MCF 10A (cell line): ENCODE measurements around the gene SLC22A4. TPM values are rescaled to one million over a fixed set of nuclear protein-coding genes. Genes with fewer than 3 reads are reported as not detected.

Source experiments
- BruUV-seq: library from RNA; stranded (reverse); fragments of 400-500 nt; replicated peaks from 2 replicates; lab custom pipeline; 2021; lab: Mats Ljungman, UMichigan
- CTCF ChIA-PET: fragments of 300-600 bp; sonication (Branson Sonifier 250); formaldehyde crosslinking; extraction: SDS; loops from one replicate; lab custom pipeline; 2021; ENCODE audit warnings: antibody characterized with exemption, inconsistent platforms; lab: Yijun Ruan, JAX
- POLR2A ChIA-PET: fragments of 300-600, 350-650 bp; sonication (Branson Sonifier 250); formaldehyde crosslinking; extraction: SDS; loops from one replicate; lab custom pipeline; 2020; ENCODE audit warnings: antibody characterized with exemption, inconsistent platforms; lab: Yijun Ruan, JAX
- DNase-seq: peaks from one replicate; pipeline ENCODE4 v3.0.0-alpha.2; 2018; ENCODE audit not compliant: unreplicated experiment
- H3K27ac Mint-ChIP-seq: one replicate; pipeline ENCODE4 v1.8.0; 2022; ENCODE audit warnings: mild to moderate bottlenecking, low read depth, mixed read lengths; ENCODE audit not compliant: unreplicated experiment
- H3K27me3 Mint-ChIP-seq: one replicate; pipeline ENCODE4 v1.8.0; 2022; ENCODE audit warnings: mixed read lengths; ENCODE audit not compliant: insufficient read depth, unreplicated experiment
- H3K36me3 Mint-ChIP-seq: one replicate; pipeline ENCODE4 v1.8.0; 2022; ENCODE audit warnings: mild to moderate bottlenecking, moderate library complexity, mixed read lengths; ENCODE audit not compliant: insufficient read depth, unreplicated experiment
- H3K4me1 Mint-ChIP-seq: one replicate; pipeline ENCODE4 v1.8.0; 2022; ENCODE audit warnings: mixed read lengths; ENCODE audit not compliant: insufficient read depth, unreplicated experiment
- H3K4me3 Mint-ChIP-seq: one replicate; pipeline ENCODE4 v1.8.0; 2022; ENCODE audit warnings: mild to moderate bottlenecking, moderate library complexity, mixed read lengths; ENCODE audit not compliant: unreplicated experiment
- H3K9me3 Mint-ChIP-seq: one replicate; pipeline ENCODE4 v1.8.0; 2022; ENCODE audit warnings: mixed read lengths; ENCODE audit not compliant: unreplicated experiment
- CTCF ChIP-seq: fragments of 200-600 bp; IDR thresholded peaks from one replicate; pipeline ENCODE4 v1.8.0; 2022; ENCODE audit warnings: antibody characterized with exemption, mild to moderate bottlenecking; ENCODE audit not compliant: unreplicated experiment
- intact Hi-C: fragments of 100-400 bp; cut with micrococcal nuclease; formaldehyde crosslinking; loops from 2 replicates; pipeline ENCODE4 v1.14.1; 2022
- total RNA-seq: library from RNA; stranded (reverse); gene quantifications from 2 replicates; pipeline ENCODE4 v1.2.3, GENCODE V29; 2022

The SLC22A4 gene
- total RNA-seq, 1 experiment from 2014 or later, result 17.5 TPM

GRCh38 chr5:132250547-132250946, 43.6 kb upstream of the SLC22A4 start:
- Mint-ChIP-seq H3K4me1 (peaks cover 19% of the 10 kb centered on the region), H3K27me3 (no peaks in the 10 kb centered on the region), H3K4me3 (no peak overlapping the region), H3K27ac (no peak overlapping the region), H3K36me3 (peaks cover 4% of the 10 kb centered on the region), H3K9me3 (peaks cover 7% of the 10 kb centered on the region)
- intact Hi-C loops, result no loop called here
- TF ChIP-seq CTCF, result no peak
- DNase-seq, result no peak
- BruUV-seq, result no TSS peak
- CTCF ChIA-PET, result interaction anchor here (0.7 to 10.9 kb wide), 10 partner anchors 9 to 235 kb away, joined by 3 to 181 read pairs (median 4); partner anchors contain the start of gene P4HA2
- POLR2A ChIA-PET, result interaction anchor here (0.6 to 2.6 kb wide), 3 partner anchors 12 to 247 kb away, joined by 4 to 11 read pairs (median 6); partner anchors contain the start of gene SLC22A4

GRCh38 chr5:132251220-132251725, 42.9 kb upstream of the SLC22A4 start:
- CTCF ChIA-PET, result interaction anchor here (0.6 to 10.9 kb wide), 10 partner anchors 9 to 186 kb away, joined by 3 to 181 read pairs (median 6); no protein-coding TSS in a partner anchor
- Mint-ChIP-seq H3K27me3 (no peaks in the 10 kb centered on the region), H3K9me3 (peaks cover 7% of the 10 kb centered on the region), H3K4me3 (no peak overlapping the region), H3K4me1 (peaks cover 26% of the 10 kb centered on the region), H3K27ac (peak overlapping the region; percentile 70), H3K36me3 (peaks cover 4% of the 10 kb centered on the region)
- POLR2A ChIA-PET, result interaction anchor here (0.6 to 2.6 kb wide), 2 partner anchors 11 to 42 kb away, joined by 4 to 11 read pairs; partner anchors contain the start of gene SLC22A4
- no peak for DNase-seq
- BruUV-seq, result no TSS peak
- intact Hi-C loops, result no loop called here
- no peak for TF ChIP-seq CTCF

- no peaks in the 10 kb centered on the region for H3K27me3 Mint-ChIP-seq
- H3K36me3 Mint-ChIP-seq, result peaks cover 4% of the 10 kb centered on the region
- no TSS peak for BruUV-seq
- peaks cover 29% of the 10 kb centered on the region for H3K4me1 Mint-ChIP-seq
- intact Hi-C loops, result no loop called here
- ChIA-PET CTCF (interaction anchor here (0.6 to 10.9 kb wide), 7 partner anchors 8 to 515 kb away, joined by 3 to 181 read pairs (median 3); no protein-coding TSS in a partner anchor), POLR2A (interaction anchor here (0.7 to 2.0 kb wide), 3 partner anchors 26 to 191 kb away, joined by 3 to 9 read pairs (median 4); partner anchors contain the start of gene P4HA2)
- no peaks in the 10 kb centered on the region for H3K9me3 Mint-ChIP-seq
- no peak for DNase-seq
- H3K27ac Mint-ChIP-seq, result no peak overlapping the region
- no peak for TF ChIP-seq CTCF
- H3K4me3 Mint-ChIP-seq, result no peak overlapping the region
Observed at GRCh38 chr5:132253008-132253441, 41.2 kb upstream of the SLC22A4 start.
